K562 (cell line): Measurements from ENCODE around the gene HADHA. TPM values are rescaled to one million over a fixed set of nuclear protein-coding genes. Genes with fewer than 3 reads are reported as not detected.

Source experiments
- ATAC-seq: fragments of 200-7000 bp; cut with Tn5 transposase; 3 replicates; pipeline ENCODE4 v1.9.1; 2020; ENCODE audit warnings: moderate library complexity
- BruUV-seq: library from RNA; stranded (reverse); fragments of 400-500 nt; replicated peaks from 2 replicates; lab custom pipeline; 2021; lab: Mats Ljungman, UMichigan
- CTCF ChIA-PET: fragments of 300-600 bp; formaldehyde crosslinking; extraction: SDS; loops from one replicate; lab custom pipeline; 2021; ENCODE audit warnings: low intra/inter-chr PET ratio; lab: Yijun Ruan, JAX
- POLR2A ChIA-PET: fragments of 300-600, 350-650 bp; sonication (Branson Sonifier 250); formaldehyde crosslinking; extraction: SDS; loops from one replicate; lab custom pipeline; 2021; ENCODE audit warnings: antibody characterized with exemption, inconsistent platforms; lab: Yijun Ruan, JAX
- DNase-seq, 4 experiments: peaks; one replicate each; pipeline versions ENCODE4 v3.0.0 to v3.0.0-alpha.2; 2011 to 2018; ENCODE audit warnings: low spot score in 3 of 4, mixed read lengths in 3 of 4; ENCODE audit errors: extremely low read depth in 1 of 4
- FAIRE-seq: peaks from 2 replicates; lab custom pipeline; 2011; peaks lifted over from hg19 to GRCh38; lab: Jason Lieb, UNC
- H2AFZ ChIP-seq: 2 replicates; pipeline ENCODE4 v1.6.0; 2011; ENCODE audit warnings: low read depth, low read length, control low read depth, inconsistent platforms
- H3K27ac ChIP-seq: fragments of 200-600 bp; 3 replicates; pipeline ENCODE4 v1.8.0; 2011; ENCODE audit warnings: low read depth, mild to moderate bottlenecking, control low read depth, inconsistent platforms, low read length, moderate library complexity, mixed read lengths; ENCODE audit errors: extremely low read depth
- H3K27me3 ChIP-seq, 2 experiments: fragments of 300-600 bp in 1 of 2; 2 replicates in 1 of 2; 3 replicates in 1 of 2; pipeline versions ENCODE4 v1.6.0 to v1.8.0; 2011; ENCODE audit warnings: inconsistent platforms in 2 of 2, low read length in 2 of 2, mild to moderate bottlenecking in 1 of 2, mixed read lengths in 1 of 2, moderate library complexity in 1 of 2; ENCODE audit not compliant: control insufficient read depth in 2 of 2, insufficient read depth in 2 of 2
- H3K36me3 ChIP-seq: fragments of 300-600 bp; 3 replicates; pipeline ENCODE4 v1.8.0; 2011; ENCODE audit warnings: mild to moderate bottlenecking, low read length, inconsistent platforms; ENCODE audit not compliant: control insufficient read depth, insufficient read depth
- H3K4me1 ChIP-seq, 2 experiments: fragments of 200-600 bp in 1 of 2; replicated peaks in 1 of 2; 2 replicates in 1 of 2; 3 replicates in 1 of 2; pipeline versions ENCODE4 v1.5.1 to v1.8.0; 2011; ENCODE audit warnings: inconsistent platforms in 2 of 2, low read length in 2 of 2, mild to moderate bottlenecking in 1 of 2, mixed read lengths in 1 of 2, moderate library complexity in 1 of 2; ENCODE audit not compliant: control insufficient read depth in 2 of 2, insufficient read depth in 2 of 2
- H3K4me2 ChIP-seq: 2 replicates; pipeline ENCODE4 v1.6.1; 2011; ENCODE audit warnings: low read length, control low read depth, inconsistent platforms, mixed read lengths; ENCODE audit not compliant: insufficient read depth
- H3K4me3 ChIP-seq: fragments of 200-600 bp; sonication (generic), shearing (Covaris generic); 2 replicates; pipeline ENCODE4 v1.5.1; 2016; ENCODE audit warnings: control low read depth, inconsistent platforms
- H3K79me2 ChIP-seq: fragments of 200-600 bp; 3 replicates; pipeline ENCODE4 v1.8.0; 2011; ENCODE audit warnings: low read length, inconsistent platforms; ENCODE audit not compliant: control insufficient read depth, insufficient read depth
- H3K9ac ChIP-seq, 2 experiments: 2 replicates each; pipeline versions ENCODE4 v1.6.0 to v1.6.1; 2011; ENCODE audit warnings: low read depth in 2 of 2, low read length in 2 of 2, control low read depth in 1 of 2, inconsistent platforms in 1 of 2, mild to moderate bottlenecking in 1 of 2, mixed read lengths in 1 of 2; ENCODE audit not compliant: insufficient read depth in 1 of 2
- H3K9me1 ChIP-seq: one replicate; pipeline ENCODE4 v1.6.0; 2011; ENCODE audit warnings: inconsistent platforms, mild to moderate bottlenecking, low read length, moderate library complexity; ENCODE audit not compliant: control insufficient read depth, insufficient read depth
- H3K9me3 ChIP-seq: replicated peaks from 2 replicates; pipeline ENCODE4 v1.5.1; 2011; ENCODE audit warnings: low read depth, low read length, inconsistent platforms; ENCODE audit not compliant: control insufficient read depth, insufficient read depth
- H4K20me1 ChIP-seq: replicated peaks from 2 replicates; pipeline ENCODE4 v1.6.1; 2011; ENCODE audit warnings: low read length, inconsistent platforms, mixed read lengths; ENCODE audit not compliant: control insufficient read depth, insufficient read depth
- ATF3 ChIP-seq, 2 experiments: fragments of 450-650 bp in 1 of 2; sonication (generic) in 1 of 2; formaldehyde crosslinking in 1 of 2; IDR thresholded peaks in 1 of 2; conservative IDR thresholded peaks in 1 of 2; 2 replicates each; pipeline versions ENCODE4 v1.6.1 to v1.8.1; 2016 to 2023; ENCODE audit warnings: mild to moderate bottlenecking in 2 of 2, moderate library complexity in 2 of 2, inconsistent platforms in 1 of 2, missing genetic modification reagents in 1 of 2
- CEBPG ChIP-seq, 3 experiments: fragments of 200-800 bp in 1 of 3; sonication (Bioruptor generic) in 1 of 3; sonication (generic) in 1 of 3; formaldehyde crosslinking in 1 of 3; IDR thresholded peaks in 2 of 3; conservative IDR thresholded peaks in 1 of 3; 2 replicates each; pipeline versions ENCODE4 v1.6.1 to v1.8.0; 2016 to 2022; ENCODE audit warnings: missing compliant biosample characterization in 2 of 3, missing genetic modification characterization in 2 of 3, mild to moderate bottlenecking in 1 of 3, missing genetic modification reagents in 1 of 3
- DDX20 ChIP-seq: fragments of 450-650 bp; IDR thresholded peaks from 2 replicates; pipeline ENCODE4 v1.6.1; 2016; ENCODE audit warnings: missing genetic modification characterization, low read depth, mild to moderate bottlenecking, missing compliant biosample characterization, moderate library complexity
- ELF1 ChIP-seq: fragments of 200-800 bp; sonication (Bioruptor generic); IDR thresholded peaks from 2 replicates; pipeline ENCODE4 v1.6.1; 2016; ENCODE audit warnings: missing genetic modification characterization, missing compliant biosample characterization
- ETV1 ChIP-seq: fragments of 450-650 bp; conservative IDR thresholded peaks from 2 replicates; pipeline ENCODE4 v1.6.1; 2016; ENCODE audit warnings: missing genetic modification characterization, control low read depth, low read depth, missing compliant biosample characterization
- POLR2H ChIP-seq: IDR thresholded peaks from 2 replicates; pipeline ENCODE4 v1.6.1; 2016; ENCODE audit warnings: missing genetic modification characterization, low read depth, mild to moderate bottlenecking, control low read depth, missing compliant biosample characterization, moderate library complexity
- TEAD4 ChIP-seq, 2 experiments: sonication (generic) in 1 of 2; formaldehyde crosslinking in 1 of 2; IDR thresholded peaks; 2 replicates each; pipeline versions ENCODE4 v1.6.1 to v1.8.0; 2012 to 2022; ENCODE audit warnings: borderline replicate concordance in 1 of 2, inconsistent platforms in 1 of 2, low read length in 1 of 2, mild to moderate bottlenecking in 1 of 2, missing genetic modification reagents in 1 of 2
- ZBTB40 ChIP-seq, 2 experiments: fragments of 450-650 bp in 1 of 2; sonication (generic) in 1 of 2; formaldehyde crosslinking in 1 of 2; IDR thresholded peaks; 2 replicates each; pipeline versions ENCODE4 v1.7.1 to v1.9.0; 2016 to 2022; ENCODE audit warnings: inconsistent platforms in 1 of 2, mild to moderate bottlenecking in 1 of 2, missing genetic modification reagents in 1 of 2
- ZNF589 ChIP-seq: fragments of 200-800 bp; sonication (Bioruptor generic); IDR thresholded peaks from 2 replicates; pipeline ENCODE4 v1.6.1; 2016; ENCODE audit warnings: low read depth, missing genetic modification characterization, missing compliant biosample characterization
- WGBS: fragments of 100-300 bp; shearing (Covaris generic); methylation state at CpG from one replicate; pipeline ENCODE4 v1.1.6; 2016; ENCODE audit warnings: low coverage, mixed read lengths; ENCODE audit not compliant: insufficient coverage; ENCODE audit errors: missing lambda C conversion rate; 5-methylcytosine and 5-hydroxymethylcytosine counted together
- in situ Hi-C: fragments of 300-500 bp; cut with MboI; formaldehyde crosslinking; loops from 4 replicates; pipeline ENCODE4 v1.15.0; 2018; ENCODE audit warnings: inconsistent platforms, mixed read lengths
- intact Hi-C: fragments of 100-400 bp; cut with micrococcal nuclease; formaldehyde crosslinking; loops from 2 replicates; pipeline ENCODE4 v1.14.2; 2022
- polyA plus RNA-seq, 8 experiments: library from polyadenylated mRNA; depleted of rRNA in 4 of 8; stranded (reverse) in 5 of 8; unstranded in 3 of 8; fragments of >200 nt; fragmentation: Nextera tagmentation in 2 of 8; fragmentation: Illumina TruSeq in 1 of 8; extraction: Ambion mirVana in 2 of 8; extraction: Trizol in 1 of 8; gene quantifications; 2 replicates each; pipeline versions ENCODE4 v1.2.1 to v1.2.3, GENCODE V29; 2011 to 2014; ENCODE audit warnings: inconsistent platforms in 1 of 8, missing spikeins in 1 of 8
- total RNA-seq, 7 experiments: library from RNA; depleted of rRNA in 6 of 7; stranded (reverse); fragments of >200 nt in 6 of 7; fragmentation: Illumina TruSeq in 2 of 7; extraction: Trizol in 2 of 7; gene quantifications; 2 replicates each; pipeline versions ENCODE4 v1.2.1 to v1.2.3, GENCODE V29; 2011 to 2021; ENCODE audit warnings: low replicate concordance in 1 of 7

The HADHA gene
- total and polyA plus RNA-seq, 9 of the 15 experiments (the other 6 are each of a cell fraction or from before 2014, with no cell fraction given): 145 to 326 (median 202) TPM

GRCh38 chr2:26273501-26273900 is 29.1 kb upstream of the HADHA start:
- Histone ChIP-seq H3K79me2 (no peaks in the 10 kb centered on the region), H3K9me3 (no peaks in the 10 kb centered on the region), H3K4me3 (no peak overlapping the region), H3K27me3 (no peaks in the 10 kb centered on the region), H3K4me2 (no peak overlapping the region), H2AFZ (no peak overlapping the region), H3K4me1 (peaks cover 0 to 11% of the 10 kb centered on the region in 2 experiments; a peak in 1 of 5 replicates), H3K9me1 (no peaks in the 10 kb centered on the region), H3K9ac (no peak overlapping the region), H3K36me3 (peaks cover 46% of the 10 kb centered on the region), H4K20me1 (no peaks in the 10 kb centered on the region), H3K27ac (no peak overlapping the region)
- FAIRE-seq: no peak
- ChIA-PET POLR2A (interaction anchor here (1.0 to 1.3 kb wide), 2 partner anchors 15 to 27 kb away, joined by 3 to 5 read pairs; no protein-coding TSS in a partner anchor), CTCF (no interaction called here)
- no peak for DNase-seq
- 55% methylated on average over 2 of the region's 2 CpGs for WGBS
- no TSS peak for BruUV-seq
- peak; percentile 57 for ATAC-seq
- in situ Hi-C loops: no loop called here
- intact Hi-C loops: no loop called here
- 0 out of 2 replicates have a peak, but pooled peaks have one; percentile 20 for TF ChIP-seq ZNF589 (CRISPR knock-in tag)
- TF ChIP-seq POLR2H (tag): 0 out of 2 replicates have a peak, but pooled peaks have one; percentile 25
- 0 out of 2 replicates have a peak, but pooled peaks have one; percentile 28 for TF ChIP-seq CEBPG (CRISPR knock-in tag; IDR thresholded peaks at IDR 0.05)
- TF ChIP-seq CEBPG (tag; conservative IDR thresholded peaks at IDR 0.05 in 1 of 2, IDR thresholded peaks at IDR 0.05 in 1 of 2): no peak
- peak; percentile 70 for TF ChIP-seq ETV1 (tag)
- TF ChIP-seq TEAD4 (IDR thresholded peaks at IDR 0.05; ENCODE audit: low read length): no peak
- TF ChIP-seq TEAD4 (CRISPR knock-in tag; IDR thresholded peaks at IDR 0.05; ENCODE audit: borderline replicate concordance): no peak
- peak; percentile 94 for TF ChIP-seq ZBTB40 (IDR thresholded peaks at IDR 0.05)
- TF ChIP-seq ZBTB40 (CRISPR knock-in tag; IDR thresholded peaks at IDR 0.05): no peak
- TF ChIP-seq ATF3 (IDR thresholded peaks at IDR 0.05): peak; percentile 39; the same call in 1 of the 2 replicates
- TF ChIP-seq ATF3 (CRISPR knock-in tag; conservative IDR thresholded peaks at IDR 0.05): no peak
- TF ChIP-seq ELF1 (tag): peak; percentile 49
- TF ChIP-seq DDX20 (tag): no peak
